ENCODE data around the gene MARK3. TPM values are rescaled to one million over a fixed set of nuclear protein-coding genes. Genes with fewer than 3 reads are reported as not detected.
A peak's percentile ranks its signal among the peaks of the same experiment; 100 is the strongest.

The MARK3 gene
- total and polyA plus RNA-seq, 10 of the 15 experiments (the other 5 are each of a cell fraction or from before 2014, with no cell fraction given) = 10.7 to 75.1 (median 41.4) TPM

GRCh38 chr14:103343905-103344797 lies 41.1 kb upstream of the MARK3 start:
- Histone ChIP-seq H2AFZ (ENCODE audit: control insufficient read depth, low read depth, low read length) (no peak overlapping the region), H3K4me2 (ENCODE audit: control insufficient read depth, insufficient read depth) (no peak overlapping the region), H3K9ac (ENCODE audit: control insufficient read depth, insufficient read depth, low read length) (no peak overlapping the region), H3K27me3 (replicated peaks in 1 of 2; ENCODE audit: control insufficient read depth in 2 of 2, insufficient read depth in 2 of 2, low read length in 1 of 2) (no peaks in the 10 kb centered on the region), H3K79me2 (ENCODE audit: control insufficient read depth, insufficient read depth, low read length) (no peaks in the 10 kb centered on the region; the same call in 1 of the 2 replicates), H3K4me3 (no peak overlapping the region), H3K36me3 (ENCODE audit: control insufficient read depth in 2 of 2, insufficient read depth in 2 of 2, low read length in 1 of 2) (peaks cover 11 to 48% of the 10 kb centered on the region in 2 experiments), H4K20me1 (ENCODE audit: control insufficient read depth, insufficient read depth) (no peaks in the 10 kb centered on the region), H3K4me1 (ENCODE audit: control insufficient read depth, insufficient read depth, low read length) (no peaks in the 10 kb centered on the region), H3K27ac (ENCODE audit: control insufficient read depth, insufficient read depth) (no peak overlapping the region), H3K9me3 (replicated peaks; ENCODE audit: control insufficient read depth, insufficient read depth, low read length) (no peaks in the 10 kb centered on the region)
- ATAC-seq = peak; percentile 6; the same call in 2 of the 3 replicates
- intact Hi-C loops (cut with micrococcal nuclease; ENCODE audit: unreplicated experiment) (no loop called here), in situ Hi-C loops (cut with MboI) (no loop called here)
- no TSS peak for BruUV-seq (replicated peaks)
- CTCF ChIA-PET = interaction anchor here (0.8 to 6.6 kb wide), 4 partner anchors 11 to 49 kb away, joined by 3 to 38 read pairs (median 4); no protein-coding TSS in a partner anchor
- TF ChIP-seq POLR2A (IDR thresholded peaks at IDR 0.05; ENCODE audit: low read depth, low read length) (peak; percentile 6; the same call in 1 of the 2 replicates), JUNB (IDR thresholded peaks at IDR 0.05) (no peak), POLR2AphosphoS5 (IDR thresholded peaks at IDR 0.05; ENCODE audit: low read length) (peak; percentile 87), POLR2AphosphoS2 (IDR thresholded peaks at IDR 0.05; ENCODE audit: low read depth, low read length) (peak; percentile 59; the same call in 1 of the 2 replicates), ELK1 (IDR thresholded peaks at IDR 0.05; ENCODE audit: low read depth, low read length) (no peak), ZNF24 (IDR thresholded peaks at IDR 0.05) (no peak), PRDM15 (CRISPR knock-in tag; IDR thresholded peaks at IDR 0.05) (0 out of 2 replicates have a peak, but pooled peaks have one; percentile 0)
- SMC1A ChIA-PET (ENCODE audit: uncharacterized antibody, unreplicated experiment) = interaction anchor here (1.7 kb wide), 1 partner anchor 10 kb away, joined by 5 read pairs; the partner anchor contains the start of gene EIF5
- 70% methylated on average over 5 of the region's 5 CpGs for WGBS (ENCODE audit: insufficient coverage, insufficient replicate concordance, low lambda C conversion rate, missing lambda C conversion rate)
- POLR2A ChIA-PET = interaction anchor here (1.0 to 1.2 kb wide), 2 partner anchors 8 to 11 kb away, joined by 3 to 5 read pairs; no protein-coding TSS in a partner anchor
- DNase-seq (ENCODE audit: low read depth, low spot score) = no peak
- RAD21 ChIA-PET (ENCODE audit: unreplicated experiment) = interaction anchor here (0.6 to 2.1 kb wide), 3 partner anchors 9 to 107 kb away, joined by 3 to 12 read pairs (median 4); no protein-coding TSS in a partner anchor
- FAIRE-seq = no peak

Measured in GM12878 (cell line).